Gastrocnemius medialis (tissue), 4 donors: ENCODE data around the gene GMNC.

Source experiments
- CTCF ChIP-seq, 5 experiments: fragments of 450-650 bp in 3 of 5; fragments of 200-600 bp in 2 of 5; sonication (generic) in 2 of 5; IDR thresholded peaks in 4 of 5; conservative IDR thresholded peaks in 1 of 5; 1 replicate in 4 of 5; 2 replicates in 1 of 5; pipeline ENCODE4 v1.5.1; 2016 to 2019; ENCODE audit warnings: antibody characterized with exemption in 5 of 5, mild to moderate bottlenecking in 3 of 5, moderate library complexity in 3 of 5
- POLR2A ChIP-seq, 2 donors: fragments of 450-650 bp; IDR thresholded peaks; one replicate each; pipeline ENCODE4 v1.6.1; 2017; ENCODE audit warnings: antibody characterized with exemption in 2 of 2, mild to moderate bottlenecking in 2 of 2, moderate library complexity in 2 of 2

- TF ChIP-seq CTCF (IDR thresholded peaks at IDR 0.05 in 4 of 5, conservative IDR thresholded peaks at IDR 0.05 in 1 of 5) (no peak), POLR2A (IDR thresholded peaks at IDR 0.05) (no peak)
These were observed 2.9 kb upstream of the GMNC start for GRCh38 chr3:190865419-190865818.
